Hematopoietic multipotent progenitor cell treated with erythropoietin and hydrocortisone succinate and interleukin-3 and kit ligand, for 15 days (in vitro differentiated cells): Measurements from ENCODE around the gene COX8C.

Experiments used
- DNase-seq: peaks from one replicate; pipeline ENCODE4 v3.0.0-alpha.2; 2015; ENCODE audit warnings: low spot score

Gene COX8C

GRCh38 chr14:93346926-93347721, at the start of gene COX8C:
TSS of gene COX8C (plus strand) at chr14:93347182. CDS start at chr14:93347269, 87 bp downstream.
- DNase-seq: no peak

- DNase-seq: no peak
Observed at GRCh38 chr14:93299416-93299815, 47.6 kb upstream of the COX8C start.

GRCh38 chr14:93299866-93300265, 47.1 kb upstream of the COX8C start:
- DNase-seq: no peak

GRCh38 chr14:93301821-93302447, 45.0 kb upstream of the COX8C start:
- no peak for DNase-seq

- no peak for DNase-seq
Observed at GRCh38 chr14:93302688-93303581, 44.0 kb upstream of the COX8C start.

- DNase-seq: peak; percentile 52
Observed at GRCh38 chr14:93303659-93304058, 43.3 kb upstream of the COX8C start.

- no peak for DNase-seq
Observed at GRCh38 chr14:93304771-93305170, 42.2 kb upstream of the COX8C start.

GRCh38 chr14:93305725-93306418, 41.1 kb upstream of the COX8C start:
- DNase-seq: no peak

- no peak for DNase-seq
Observed at GRCh38 chr14:93306812-93307211, 40.2 kb upstream of the COX8C start.

- DNase-seq: no peak
Observed at GRCh38 chr14:93308686-93309345, 38.2 kb upstream of the COX8C start.

GRCh38 chr14:93309427-93309966, 37.5 kb upstream of the COX8C start:
- no peak for DNase-seq

GRCh38 chr14:93311082-93311481, 35.9 kb upstream of the COX8C start:
- DNase-seq: no peak

GRCh38 chr14:93315575-93315974, 31.4 kb upstream of the COX8C start:
- no peak for DNase-seq

- no peak for DNase-seq
Observed at GRCh38 chr14:93316716-93317115, 30.3 kb upstream of the COX8C start.

- no peak for DNase-seq
Observed at GRCh38 chr14:93317210-93317874, 29.6 kb upstream of the COX8C start.

GRCh38 chr14:93317875-93318807, 28.8 kb upstream of the COX8C start:
- peak; percentile 51 for DNase-seq

GRCh38 chr14:93318927-93319326, 28.1 kb upstream of the COX8C start:
- DNase-seq: no peak

- no peak for DNase-seq
Observed at GRCh38 chr14:93319494-93319893, 27.5 kb upstream of the COX8C start.

GRCh38 chr14:93319958-93320357, 27.0 kb upstream of the COX8C start:
- DNase-seq: no peak
